Activated gamma-delta T cell treated with Interleukin-2 at 50 U/mL for 16 hours (primary cell): ENCODE results near the gene KIF20A.
"Not testable (repeated sequence)": the region's sequence is repeated elsewhere in the genome, so short reads cannot be mapped to it uniquely, and the experiment has no call there.

ENCODE experiments used
- DNase-seq: peaks from one replicate; pipeline ENCODE4 v3.0.0-alpha.2; 2020

KIF20A gene

GRCh38 chr5:138178516-138179276, at the start of gene KIF20A, which contains the start of gene BRD8:
Gene KIF20A, plus strand, starts transcription at chr5:138179112. Its CDS starts 569 bp downstream, at chr5:138179681.
Gene BRD8, minus strand, starts transcription at chr5:138178630. Its CDS starts 16 bp downstream, at chr5:138178614.
- peak; percentile 88 for DNase-seq

- no peak for DNase-seq
These were observed 49.6 kb upstream of the KIF20A start for GRCh38 chr5:138129347-138129746.

DNA sequence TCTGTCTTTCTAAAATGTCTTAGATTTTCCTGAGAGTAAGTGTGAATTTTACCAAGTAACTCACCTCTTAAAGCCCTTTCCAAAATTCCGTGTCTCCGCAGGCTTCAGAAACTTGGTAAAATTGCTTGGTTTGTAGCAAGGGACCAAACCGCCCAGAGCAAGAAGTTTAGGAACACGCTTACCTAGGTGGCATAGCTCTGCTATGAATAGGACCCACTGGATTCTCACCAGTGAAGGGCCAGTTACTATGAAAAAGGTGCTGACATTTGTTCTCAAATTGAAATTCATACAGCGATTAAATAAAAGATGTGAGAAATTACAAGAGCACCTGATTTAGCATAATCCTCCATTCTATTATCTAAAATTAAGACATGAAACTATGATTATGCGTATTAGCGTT, 46.4 kb upstream of the KIF20A start:
- DNase-seq: no peak

GRCh38 chr5:138138949-138139780, 39.7 kb upstream of the KIF20A start, which contains the start of gene NME5:
Gene NME5, minus strand, starts transcription at chr5:138139428. Its CDS starts 648 bp downstream, at chr5:138138780.
- no peak for DNase-seq

GRCh38 chr5:138139781-138140090, 39.2 kb upstream of the KIF20A start:
- DNase-seq: no peak

DNA sequence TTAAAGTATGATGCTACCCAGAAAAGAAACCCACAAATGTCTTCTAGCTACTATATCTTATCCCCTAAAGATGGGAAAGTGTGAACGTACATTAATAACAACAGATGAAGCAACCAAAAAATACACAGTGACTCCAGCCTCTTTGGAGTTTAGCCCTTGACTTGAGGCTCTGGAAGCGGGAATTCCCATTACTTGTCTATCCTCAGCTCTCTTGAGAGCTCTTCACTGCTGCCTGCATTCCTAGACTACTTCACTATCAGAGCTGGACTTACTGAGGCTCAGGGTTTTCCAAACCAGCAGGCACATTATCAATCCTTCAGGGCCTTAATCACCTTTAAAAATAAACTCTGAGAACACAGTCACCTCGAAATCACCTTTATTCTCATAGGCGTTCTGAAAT, 38.6 kb upstream of the KIF20A start:
- DNase-seq: no peak

DNA sequence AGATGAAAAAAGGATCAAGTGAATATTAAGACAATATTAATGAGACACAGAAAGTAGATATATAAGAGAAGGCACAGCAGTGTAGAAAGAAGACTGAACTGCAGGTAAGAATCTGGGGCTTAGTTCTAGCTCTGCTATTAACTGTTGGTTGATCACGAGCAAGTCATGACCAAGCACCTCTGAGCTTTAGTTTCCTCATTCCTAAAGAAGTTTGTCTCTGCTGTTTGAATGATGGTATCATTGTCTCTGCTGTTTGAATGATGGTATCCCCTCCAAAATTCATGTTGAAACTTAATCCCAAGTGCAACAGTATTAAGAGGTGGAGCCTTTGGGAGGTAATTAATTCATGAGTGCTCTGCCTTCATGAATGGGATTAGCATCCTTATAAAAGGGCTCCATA, 37.2 kb upstream of the KIF20A start:
- DNase-seq: no peak

GRCh38 chr5:138143578-138143977, 35.3 kb upstream of the KIF20A start:
- not testable (repeated sequence) for DNase-seq

DNA sequence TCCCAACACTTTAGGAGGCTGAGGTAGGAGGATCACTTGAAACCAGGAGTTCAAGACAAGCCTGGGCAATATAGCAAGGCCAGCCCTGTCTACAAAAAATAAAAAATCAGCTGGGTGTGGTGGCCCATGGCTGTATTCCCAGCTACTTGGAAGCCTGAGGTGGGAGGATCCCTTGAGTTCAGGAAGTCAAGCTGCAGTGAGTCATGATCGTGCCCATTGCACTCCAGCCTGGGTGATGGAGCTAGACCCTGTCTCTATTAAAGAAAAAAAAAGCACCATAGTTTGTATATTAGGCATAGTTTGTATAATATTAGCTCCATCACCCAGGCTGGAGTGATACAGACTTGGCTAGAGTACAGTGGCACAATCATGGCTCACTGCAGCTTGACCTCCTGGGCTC, 30.1 kb upstream of the KIF20A start:
- DNase-seq: no peak

DNA sequence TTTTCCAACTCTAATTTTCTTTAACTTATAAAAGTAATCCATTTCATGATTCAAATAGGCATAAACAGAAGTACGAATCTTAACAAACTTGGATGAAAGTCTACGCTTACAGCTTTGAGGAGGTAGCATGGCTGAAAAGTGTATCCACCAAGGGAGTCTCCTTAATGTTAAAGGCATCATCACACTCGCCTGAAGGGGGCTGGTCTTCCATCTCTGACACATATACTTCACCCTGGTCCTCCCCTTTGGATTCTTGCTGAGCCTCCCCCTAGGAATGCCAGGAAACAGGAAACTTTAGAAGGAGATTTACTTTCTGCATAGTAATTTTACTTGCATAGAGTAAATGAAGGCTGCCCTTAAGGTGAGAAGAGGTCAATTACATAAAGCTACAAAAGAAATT, 29.4 kb upstream of the KIF20A start:
- no peak for DNase-seq

GRCh38 chr5:138155977-138156376, 22.9 kb upstream of the KIF20A start:
- DNase-seq: not testable (repeated sequence)

DNA sequence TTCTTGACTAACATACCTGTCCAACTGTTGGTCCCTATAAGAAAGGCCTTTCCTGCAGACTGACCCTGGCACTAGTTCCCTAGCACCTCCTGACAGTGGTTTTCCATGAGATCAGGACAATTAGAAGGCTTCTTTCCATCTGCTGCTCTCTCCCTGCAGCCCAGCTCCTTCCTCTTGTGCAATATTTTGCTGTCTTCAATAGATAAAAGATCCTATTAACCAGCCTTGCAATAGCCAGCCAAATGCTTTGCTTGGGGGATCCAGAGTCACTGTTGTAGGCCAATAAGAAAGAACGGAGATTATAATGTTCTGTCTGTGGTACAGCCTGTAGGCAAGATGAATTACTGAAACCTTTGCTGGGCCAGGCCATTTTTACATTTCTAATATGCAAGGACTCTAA, 21.3 kb upstream of the KIF20A start:
- no peak for DNase-seq

- DNase-seq: no peak
These were observed 19.2 kb upstream of the KIF20A start for GRCh38 chr5:138159666-138160065.

DNA sequence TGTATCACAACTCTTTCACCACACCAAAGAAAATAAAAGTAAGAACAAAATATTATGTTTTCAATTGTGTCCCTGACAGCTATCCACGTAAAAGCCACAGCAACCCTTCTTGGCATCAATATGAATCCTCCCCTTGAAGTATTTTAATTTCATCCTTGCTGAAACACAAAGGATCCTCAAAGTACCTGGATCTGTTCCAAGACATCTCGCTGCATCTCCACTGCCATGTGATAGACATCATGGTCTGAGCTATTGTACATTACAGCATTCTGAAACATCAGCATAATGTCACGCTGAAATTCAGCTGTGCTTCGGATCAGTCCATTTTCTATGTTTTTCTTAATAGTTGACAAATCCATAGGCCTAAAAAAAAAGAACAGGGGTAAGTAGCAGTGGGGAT, 18.2 kb upstream of the KIF20A start:
- DNase-seq: no peak

DNA sequence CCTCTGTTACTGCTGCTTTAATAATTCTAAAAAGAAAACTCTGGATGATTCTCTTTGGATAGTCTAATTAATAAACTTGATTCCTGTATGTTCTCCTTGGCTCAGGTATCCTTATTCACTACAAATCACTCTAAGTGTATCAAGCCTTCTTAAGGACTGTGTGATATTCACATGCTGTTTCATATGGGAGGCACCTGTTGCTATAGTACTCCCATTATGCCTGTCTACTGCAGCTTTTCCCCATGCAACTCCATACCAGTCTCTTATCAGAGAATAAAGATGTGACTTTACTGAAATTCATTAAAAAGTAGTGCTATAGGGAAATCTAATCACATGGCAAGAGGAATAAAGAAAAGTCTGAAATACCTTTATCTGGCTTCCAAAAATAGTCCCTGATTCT, 15.2 kb upstream of the KIF20A start:
- no peak for DNase-seq

- DNase-seq: no peak
These were observed 9.8 kb upstream of the KIF20A start for GRCh38 chr5:138169124-138169523.

- DNase-seq: no peak
These were observed 8.6 kb upstream of the KIF20A start for GRCh38 chr5:138170299-138170698.

GRCh38 chr5:138177941-138178515, 884 bp upstream of the KIF20A start:
- DNase-seq: peak; percentile 9

GRCh38 chr5:138179277-138179857, 455 bp downstream of the KIF20A start:
- no peak for DNase-seq

- DNase-seq: no peak
These were observed 1.4 kb downstream of the KIF20A start for GRCh38 chr5:138180183-138180782.

GRCh38 chr5:138180841-138181240, 1.9 kb downstream of the KIF20A start:
- no peak for DNase-seq

- DNase-seq: no peak
These were observed 3.9 kb downstream of the KIF20A start for GRCh38 chr5:138182808-138183207.

- no peak for DNase-seq
These were observed 7.1 kb downstream of the KIF20A start for GRCh38 chr5:138186002-138186447.
